ENCODE data around the gene BCL11A. TPM values are rescaled to one million over a fixed set of nuclear protein-coding genes. Genes with fewer than 3 reads are reported as not detected.
A peak's percentile ranks its signal among the peaks of the same experiment; 100 is the strongest.

Gene BCL11A
- total RNA-seq, 1 donor from 2014 or later = 10.7 TPM

DNA sequence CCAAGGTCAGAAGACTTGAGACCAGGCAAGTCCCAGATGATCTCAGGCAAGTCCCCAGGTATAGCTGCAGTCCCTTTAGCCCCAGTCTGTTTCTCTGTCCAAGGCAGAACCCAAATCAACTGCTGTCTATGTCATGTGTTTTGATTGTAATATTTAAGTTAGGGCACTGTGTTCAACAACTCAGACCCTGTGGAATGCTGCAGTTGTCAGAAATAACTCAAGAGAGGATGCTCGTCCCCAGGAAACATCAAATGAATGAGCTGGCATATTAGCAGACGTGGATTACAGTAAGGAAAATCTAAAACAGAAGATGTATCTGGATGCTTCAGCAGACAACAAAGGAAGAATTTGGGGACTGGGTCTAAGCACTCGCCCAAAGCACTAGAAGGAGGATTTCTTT lies 70.1 kb downstream of the BCL11A start:
- H3K4me3 Mint-ChIP-seq (ENCODE audit: unreplicated experiment) = no peak overlapping the region
- H3K27ac Mint-ChIP-seq (ENCODE audit: unreplicated experiment) = peak overlapping the region; percentile 87
- H3K36me3 Mint-ChIP-seq (ENCODE audit: unreplicated experiment) = no peaks in the 10 kb centered on the region
- TF ChIP-seq CTCF (IDR thresholded peaks at IDR 0.05) = no peak
- no peaks in the 10 kb centered on the region for H3K27me3 Mint-ChIP-seq (ENCODE audit: unreplicated experiment)
- H3K9me3 Mint-ChIP-seq (ENCODE audit: unreplicated experiment) = no peaks in the 10 kb centered on the region
- peaks cover 20% of the 10 kb centered on the region for H3K4me1 Mint-ChIP-seq (ENCODE audit: unreplicated experiment)
- no peak for DNase-seq (ENCODE audit: extremely low spot score, unreplicated experiment)

DNA sequence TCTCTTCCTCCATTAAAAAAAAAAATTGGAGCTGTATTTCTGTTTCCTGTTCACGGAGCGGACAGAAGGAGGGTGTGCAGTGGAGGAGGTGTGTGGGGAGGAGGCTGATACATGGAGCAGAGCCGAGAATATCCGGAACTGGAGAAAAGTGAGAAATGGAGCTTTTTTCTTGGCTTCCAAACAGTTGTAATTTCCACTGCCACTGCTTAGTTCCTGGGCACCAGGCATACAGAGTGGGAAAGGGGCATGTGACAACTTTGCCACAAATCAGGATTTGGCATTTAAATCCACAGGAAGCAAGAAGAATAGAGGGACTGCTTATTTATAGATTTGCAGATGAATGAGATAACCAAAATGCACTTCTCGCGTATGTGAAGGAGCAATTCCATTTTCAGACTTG lies 71.2 kb downstream of the BCL11A start:
- no peaks in the 10 kb centered on the region for H3K27me3 Mint-ChIP-seq (ENCODE audit: unreplicated experiment)
- H3K4me3 Mint-ChIP-seq (ENCODE audit: unreplicated experiment) = no peak overlapping the region
- no peak overlapping the region for H3K27ac Mint-ChIP-seq (ENCODE audit: unreplicated experiment)
- H3K4me1 Mint-ChIP-seq (ENCODE audit: unreplicated experiment) = peaks cover 20% of the 10 kb centered on the region
- no peak for DNase-seq (ENCODE audit: extremely low spot score, unreplicated experiment)
- no peak for TF ChIP-seq CTCF (IDR thresholded peaks at IDR 0.05)
- no peaks in the 10 kb centered on the region for H3K9me3 Mint-ChIP-seq (ENCODE audit: unreplicated experiment)
- no peaks in the 10 kb centered on the region for H3K36me3 Mint-ChIP-seq (ENCODE audit: unreplicated experiment)

GRCh38 chr2:60481257-60481656 lies 72.2 kb downstream of the BCL11A start:
- Mint-ChIP-seq H3K9me3 (ENCODE audit: unreplicated experiment) (no peaks in the 10 kb centered on the region), H3K4me3 (ENCODE audit: unreplicated experiment) (no peak overlapping the region), H3K27me3 (ENCODE audit: unreplicated experiment) (no peaks in the 10 kb centered on the region), H3K27ac (ENCODE audit: unreplicated experiment) (no peak overlapping the region), H3K4me1 (ENCODE audit: unreplicated experiment) (peaks cover 20% of the 10 kb centered on the region), H3K36me3 (ENCODE audit: unreplicated experiment) (no peaks in the 10 kb centered on the region)
- DNase-seq (ENCODE audit: extremely low spot score, unreplicated experiment) = no peak
- TF ChIP-seq CTCF (IDR thresholded peaks at IDR 0.05) = no peak

GRCh38 chr2:60480089-60480773 lies 73.2 kb downstream of the BCL11A start:
- H3K4me1 Mint-ChIP-seq (ENCODE audit: unreplicated experiment) = peaks cover 20% of the 10 kb centered on the region
- no peak overlapping the region for H3K27ac Mint-ChIP-seq (ENCODE audit: unreplicated experiment)
- no peaks in the 10 kb centered on the region for H3K36me3 Mint-ChIP-seq (ENCODE audit: unreplicated experiment)
- no peak for TF ChIP-seq CTCF (IDR thresholded peaks at IDR 0.05)
- peak; percentile 77 for DNase-seq (ENCODE audit: extremely low spot score, unreplicated experiment)
- H3K4me3 Mint-ChIP-seq (ENCODE audit: unreplicated experiment) = no peak overlapping the region
- H3K9me3 Mint-ChIP-seq (ENCODE audit: unreplicated experiment) = no peaks in the 10 kb centered on the region
- H3K27me3 Mint-ChIP-seq (ENCODE audit: unreplicated experiment) = no peaks in the 10 kb centered on the region

- peak; percentile 72 for DNase-seq (ENCODE audit: extremely low spot score, unreplicated experiment)
- TF ChIP-seq CTCF (IDR thresholded peaks at IDR 0.05) = no peak
- no peaks in the 10 kb centered on the region for H3K9me3 Mint-ChIP-seq (ENCODE audit: unreplicated experiment)
- H3K27ac Mint-ChIP-seq (ENCODE audit: unreplicated experiment) = no peak overlapping the region
- H3K4me3 Mint-ChIP-seq (ENCODE audit: unreplicated experiment) = no peak overlapping the region
- no peaks in the 10 kb centered on the region for H3K27me3 Mint-ChIP-seq (ENCODE audit: unreplicated experiment)
- H3K4me1 Mint-ChIP-seq (ENCODE audit: unreplicated experiment) = peaks cover 17% of the 10 kb centered on the region
- H3K36me3 Mint-ChIP-seq (ENCODE audit: unreplicated experiment) = no peaks in the 10 kb centered on the region
Observed at GRCh38 chr2:60479226-60480088, 74.0 kb downstream of the BCL11A start.

Measured in osteocyte (in vitro differentiated cells).